CD4-positive, alpha-beta memory T cell (primary cell): ENCODE data around the gene CD3G. TPM values are rescaled to one million over a fixed set of nuclear protein-coding genes. Genes with fewer than 3 reads are reported as not detected.

Experiments used
- CTCF ChIA-PET: fragments of 350-600 bp; sonication (Branson Sonifier 250); formaldehyde crosslinking; loops from one replicate; lab custom pipeline; 2021; ENCODE audit warnings: inconsistent platforms; ENCODE audit not compliant: partially characterized antibody; lab: Charles Lee
- POLR2A ChIA-PET: fragments of 350-600 bp; sonication (Branson Sonifier 250); formaldehyde crosslinking; loops from one replicate; lab custom pipeline; 2021; ENCODE audit not compliant: partially characterized antibody; lab: Charles Lee
- DNase-seq, 5 donors: peaks; one replicate each; pipeline versions ENCODE4 v3.0.0 to v3.0.0-alpha.2; 2020 to 2022; ENCODE audit warnings: mixed read lengths in 1 of 5
- H3K27ac ChIP-seq: one replicate; pipeline ENCODE4 v1.7.0; 2013; ENCODE audit warnings: low read depth, low read length
- H3K27me3 ChIP-seq: 2 replicates; pipeline ENCODE4 v1.7.0; 2013; ENCODE audit warnings: mild to moderate bottlenecking, low read length, moderate library complexity; ENCODE audit not compliant: insufficient read depth
- H3K36me3 ChIP-seq: 2 replicates; pipeline ENCODE4 v1.7.0; 2013; ENCODE audit warnings: mild to moderate bottlenecking, low read length, moderate library complexity; ENCODE audit not compliant: insufficient read depth
- H3K4me1 ChIP-seq: 2 replicates; pipeline ENCODE4 v1.7.0; 2013; ENCODE audit warnings: mild to moderate bottlenecking, low read length, moderate library complexity; ENCODE audit not compliant: insufficient read depth
- H3K4me3 ChIP-seq, 2 donors: one replicate each; pipeline ENCODE4 v1.7.0; 2013; ENCODE audit warnings: low read length in 2 of 2, mild to moderate bottlenecking in 1 of 2
- H3K9me3 ChIP-seq, 2 donors: one replicate each; pipeline ENCODE4 v1.7.0; 2013; ENCODE audit warnings: low read length in 2 of 2, control low read depth in 1 of 2; ENCODE audit not compliant: control insufficient read depth in 1 of 2
- H3K27ac Mint-ChIP-seq, 7 donors: one replicate each; pipeline ENCODE4 v1.8.0; 2020 to 2021; ENCODE audit warnings: mixed read lengths in 7 of 7, mild to moderate bottlenecking in 6 of 7, inconsistent platforms in 3 of 7, moderate library complexity in 3 of 7
- H3K27me3 Mint-ChIP-seq, 2 donors: one replicate each; pipeline ENCODE4 v1.8.0; 2020 to 2021; ENCODE audit warnings: mixed read lengths in 2 of 2
- H3K36me3 Mint-ChIP-seq, 2 donors: one replicate each; pipeline ENCODE4 v1.8.0; 2020 to 2021; ENCODE audit warnings: mixed read lengths in 2 of 2, inconsistent platforms in 1 of 2, mild to moderate bottlenecking in 1 of 2
- H3K4me1 Mint-ChIP-seq, 4 donors: one replicate each; pipeline ENCODE4 v1.8.0; 2020 to 2021; ENCODE audit warnings: mixed read lengths in 4 of 4, mild to moderate bottlenecking in 1 of 4
- H3K4me3 Mint-ChIP-seq, 8 donors: one replicate each; pipeline ENCODE4 v1.8.0; 2020 to 2021; ENCODE audit warnings: mixed read lengths in 8 of 8, mild to moderate bottlenecking in 7 of 8, moderate library complexity in 6 of 8, inconsistent platforms in 3 of 8
- H3K9me3 Mint-ChIP-seq, 8 donors: one replicate each; pipeline ENCODE4 v1.8.0; 2020 to 2021; ENCODE audit warnings: mixed read lengths in 8 of 8, mild to moderate bottlenecking in 5 of 8, inconsistent platforms in 3 of 8, moderate library complexity in 1 of 8
- intact Hi-C: fragments of 100-400 bp; cut with micrococcal nuclease; formaldehyde crosslinking; loops from one replicate; pipeline ENCODE4 v1.15.1; 2023
- polyA plus RNA-seq, 2 donors: library from polyadenylated mRNA; unstranded; fragments of 300-500 nt; fragmentation: Illumina TruSeq; gene quantifications; one replicate each; pipeline ENCODE4 v1.2.3, GENCODE V29; 2021
- total RNA-seq, 2 experiments: library from RNA; stranded (reverse); gene quantifications; one replicate each; pipeline ENCODE4 v1.2.3, GENCODE V29; 2021

CD3G gene
- total and polyA plus RNA-seq, 4 experiments from 2014 or later: 131 to 417 (median 198) TPM

DNA sequence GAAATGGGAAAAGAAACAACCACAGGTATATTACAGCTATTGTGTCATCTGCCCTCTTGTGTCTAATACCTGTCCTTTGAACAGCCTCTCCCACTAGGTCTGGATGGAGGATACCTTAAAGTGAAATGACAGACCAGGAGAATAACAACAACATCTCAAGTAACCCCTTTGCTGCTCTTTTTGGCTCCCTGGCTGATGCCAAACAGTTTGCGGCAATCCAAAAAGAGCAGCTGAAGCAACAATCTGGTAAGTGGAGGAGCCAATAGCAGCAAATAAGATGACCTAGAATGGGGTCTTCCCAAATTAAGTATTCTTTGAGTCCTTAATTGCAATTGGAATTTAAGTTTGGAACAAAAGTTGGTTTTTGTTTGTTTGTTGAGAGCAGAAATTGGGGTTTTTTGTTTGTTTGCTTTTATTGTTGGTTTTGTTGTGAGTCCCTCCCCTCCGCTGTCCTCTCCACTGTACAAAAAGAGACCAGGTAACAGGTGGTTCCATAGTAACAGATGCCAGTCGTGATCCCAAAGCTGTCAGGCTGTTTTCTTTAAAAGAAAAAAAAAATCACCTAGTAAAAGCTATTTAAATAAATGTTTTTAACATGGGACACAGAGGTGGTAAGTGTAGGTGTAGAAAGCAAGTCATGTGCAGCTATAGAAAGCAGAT is 20.9 kb downstream of the CD3G start:
- intact Hi-C loops: no loop called here
- Histone ChIP-seq H3K4me1 (peaks cover 34% of the 10 kb centered on the region), H3K9me3 (no peaks in the 10 kb centered on the region), H3K27ac (no peak overlapping the region), H3K36me3 (peaks cover 50% of the 10 kb centered on the region), H3K4me3 (no peak overlapping the region), H3K27me3 (no peaks in the 10 kb centered on the region)
- DNase-seq: no peak
- no peaks in the 10 kb centered on the region for H3K27me3 Mint-ChIP-seq
- CTCF ChIA-PET: interaction anchor here (0.7 to 2.5 kb wide), 6 partner anchors 60 to 1420 kb away, joined by 3 to 14 read pairs (median 4); no protein-coding TSS in a partner anchor
- H3K4me1 Mint-ChIP-seq: peaks cover 22 to 43% (median 31%) of the 10 kb centered on the region in 4 donors
- POLR2A ChIA-PET: interaction anchor here (1.6 kb wide), 1 partner anchor 549 kb away, joined by 3 read pairs; no protein-coding TSS in a partner anchor
- H3K27ac Mint-ChIP-seq: peak overlapping the region in 3 of 7 donors; percentile 17 to 52 (median 47)
- no peak overlapping the region for H3K4me3 Mint-ChIP-seq
- peaks cover 46 to 72% of the 10 kb centered on the region in 2 donors for H3K36me3 Mint-ChIP-seq
- no peaks in the 10 kb centered on the region for H3K9me3 Mint-ChIP-seq

DNA sequence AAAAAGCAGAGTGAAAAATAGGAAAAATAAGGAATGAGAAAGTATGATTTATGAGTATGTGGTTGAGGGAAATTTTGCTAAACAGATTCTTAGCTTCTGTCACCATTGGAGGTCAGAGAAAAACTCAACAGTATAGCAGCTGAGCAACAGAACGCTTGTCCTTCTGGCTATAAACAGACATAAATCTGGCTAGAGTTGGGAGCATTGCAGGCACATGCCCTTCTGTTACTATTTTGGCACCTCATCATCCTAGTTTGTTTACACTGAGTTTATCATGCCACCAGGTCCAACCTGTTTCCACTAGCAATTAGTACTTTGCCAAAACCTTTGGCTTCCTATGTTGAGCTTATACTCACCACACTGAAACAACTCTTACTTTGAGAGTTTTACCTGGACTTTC is 22.1 kb downstream of the CD3G start:
- Histone ChIP-seq H3K4me1 (peaks cover 22% of the 10 kb centered on the region), H3K4me3 (no peak overlapping the region), H3K36me3 (peaks cover 60% of the 10 kb centered on the region), H3K9me3 (no peaks in the 10 kb centered on the region), H3K27me3 (no peaks in the 10 kb centered on the region), H3K27ac (no peak overlapping the region)
- CTCF ChIA-PET: interaction anchor here (0.6 to 2.5 kb wide), 4 partner anchors 61 to 253 kb away, joined by 3 to 14 read pairs (median 6); no protein-coding TSS in a partner anchor
- Mint-ChIP-seq H3K36me3 (peaks cover 55 to 79% of the 10 kb centered on the region in 2 donors), H3K27ac (peak overlapping the region in 4 of 7 donors; percentile 7 to 53 (median 44)), H3K4me1 (peaks cover 17 to 31% (median 23%) of the 10 kb centered on the region in 4 donors), H3K9me3 (no peaks in the 10 kb centered on the region), H3K4me3 (no peak overlapping the region), H3K27me3 (no peaks in the 10 kb centered on the region)
- no peak for DNase-seq
- intact Hi-C loops: no loop called here
- POLR2A ChIA-PET: no interaction called here

DNA sequence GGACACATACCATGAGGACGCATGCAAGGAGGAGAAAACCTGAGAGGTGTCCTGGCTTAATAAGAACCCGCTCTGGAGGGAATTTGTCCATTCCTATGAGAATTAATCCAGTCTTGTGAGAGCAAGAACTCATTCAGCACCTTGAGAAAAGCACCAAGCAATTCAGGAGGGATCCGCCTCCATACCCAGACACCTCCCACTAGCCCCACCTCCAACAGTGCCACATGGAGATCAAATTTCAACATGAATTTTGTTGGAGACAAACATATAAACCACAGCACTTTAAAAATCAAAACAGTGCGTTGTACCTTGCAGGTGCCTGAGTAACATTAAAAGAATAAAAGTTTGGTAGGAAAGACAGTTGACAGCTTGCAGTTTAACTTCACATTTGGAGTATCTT is 26.6 kb downstream of the CD3G start:
- ChIA-PET CTCF (no interaction called here), POLR2A (interaction anchor here (0.5 kb wide), 1 partner anchor 9 kb away, joined by 3 read pairs; no protein-coding TSS in a partner anchor)
- peaks cover 79 to 87% of the 10 kb centered on the region in 2 donors for H3K36me3 Mint-ChIP-seq
- Histone ChIP-seq H3K27ac (no peak overlapping the region), H3K4me3 (no peak overlapping the region), H3K36me3 (peaks cover 83% of the 10 kb centered on the region), H3K27me3 (no peaks in the 10 kb centered on the region), H3K9me3 (no peaks in the 10 kb centered on the region), H3K4me1 (no peaks in the 10 kb centered on the region)
- peaks cover 0 to 3% (median 0%) of the 10 kb centered on the region in 4 donors for H3K4me1 Mint-ChIP-seq
- H3K9me3 Mint-ChIP-seq: no peaks in the 10 kb centered on the region
- H3K27me3 Mint-ChIP-seq: no peaks in the 10 kb centered on the region
- H3K27ac Mint-ChIP-seq: peak overlapping the region in 1 of 7 donors; percentile 12
- intact Hi-C loops: no loop called here
- no peak overlapping the region for H3K4me3 Mint-ChIP-seq
- DNase-seq: no peak

DNA sequence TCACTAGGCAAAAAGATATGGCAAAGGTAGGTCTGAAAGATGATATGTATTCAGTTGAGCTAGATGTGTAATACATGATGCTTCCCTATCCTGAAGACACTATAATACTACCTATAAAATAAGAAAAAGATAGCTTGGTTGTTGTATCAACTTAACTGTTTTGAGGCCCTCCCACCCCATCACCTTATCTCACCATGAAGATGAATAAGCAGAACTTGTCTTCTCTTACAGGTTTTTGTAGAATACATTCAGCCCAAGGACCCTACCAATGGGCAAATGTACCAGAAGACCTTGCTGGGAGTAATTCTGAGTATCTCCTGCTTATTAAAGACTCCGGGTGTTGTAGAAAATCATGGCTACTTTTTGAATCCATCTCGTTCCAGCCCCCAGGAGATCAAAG is 29.1 kb downstream of the CD3G start:
- H3K9me3 Mint-ChIP-seq: no peaks in the 10 kb centered on the region
- H3K4me3 Mint-ChIP-seq: no peak overlapping the region
- DNase-seq: no peak
- H3K27me3 ChIP-seq: no peaks in the 10 kb centered on the region
- H3K4me1 Mint-ChIP-seq: peaks cover 0 to 2% (median 0%) of the 10 kb centered on the region in 4 donors
- H3K4me1 ChIP-seq: no peaks in the 10 kb centered on the region
- peaks cover 86% of the 10 kb centered on the region for H3K36me3 ChIP-seq
- H3K36me3 Mint-ChIP-seq: peaks cover 77 to 88% of the 10 kb centered on the region in 2 donors
- intact Hi-C loops: no loop called here
- H3K27ac ChIP-seq: no peak overlapping the region
- H3K9me3 ChIP-seq: no peaks in the 10 kb centered on the region
- ChIA-PET POLR2A (interaction anchor here (1.5 kb wide), 1 partner anchor 132 kb away, joined by 3 read pairs; no protein-coding TSS in a partner anchor), CTCF (interaction anchor here (1.0 to 3.0 kb wide), 7 partner anchors 10 to 201 kb away, joined by 3 to 10 read pairs (median 3); no protein-coding TSS in a partner anchor)
- H3K27ac Mint-ChIP-seq: peak overlapping the region in 1 of 7 donors; percentile 48
- no peaks in the 10 kb centered on the region for H3K27me3 Mint-ChIP-seq
- H3K4me3 ChIP-seq: no peak overlapping the region

DNA sequence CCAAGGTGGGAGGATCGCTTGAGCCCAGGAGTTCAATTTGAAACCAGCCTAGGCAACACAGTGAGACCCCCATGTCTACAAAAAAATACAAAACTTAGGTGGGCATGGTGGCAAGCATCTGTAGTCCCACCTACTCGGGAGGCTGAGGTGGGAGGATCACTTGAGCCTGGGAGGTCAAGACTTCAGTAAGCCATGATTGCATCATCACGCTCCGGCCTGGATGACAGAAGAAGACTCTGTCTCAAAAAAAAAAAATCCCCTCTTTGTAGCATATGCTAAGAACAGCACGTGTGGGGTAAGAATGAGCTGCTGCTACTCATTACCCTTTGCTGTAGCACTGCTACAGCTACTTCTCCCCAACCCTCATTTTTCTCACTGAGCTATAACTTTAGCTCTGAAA is 29.7 kb downstream of the CD3G start:
- peak overlapping the region in 1 of 7 donors; percentile 25 for H3K27ac Mint-ChIP-seq
- no peaks in the 10 kb centered on the region for H3K27me3 Mint-ChIP-seq
- POLR2A ChIA-PET: interaction anchor here (0.6 to 1.5 kb wide), 2 partner anchors 91 to 132 kb away, joined by 3 read pairs; no protein-coding TSS in a partner anchor

DNA sequence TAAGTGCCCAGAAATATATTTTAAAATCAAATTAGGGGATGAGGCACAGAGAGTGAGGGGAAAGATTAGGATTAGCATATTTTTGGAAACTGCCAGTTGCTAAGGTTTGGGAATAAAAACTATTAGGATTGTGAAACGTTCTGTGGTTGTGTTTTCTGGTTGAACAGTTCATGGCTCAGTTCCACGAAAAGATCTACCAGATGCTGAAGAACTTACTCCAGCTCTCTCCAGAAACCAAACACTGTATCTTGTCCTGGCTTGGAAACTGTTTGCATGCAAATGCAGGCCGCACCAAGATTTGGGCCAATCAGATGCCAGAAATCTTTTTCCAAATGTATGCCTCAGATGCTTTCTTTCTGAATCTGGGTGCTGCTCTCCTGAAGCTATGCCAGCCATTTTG is 30.6 kb downstream of the CD3G start:
- H3K27ac Mint-ChIP-seq: peak overlapping the region in 1 of 7 donors; percentile 61
- intact Hi-C loops: no loop called here

More for the DNA sequence above, 29.7 kb downstream of the CD3G start:
- Mint-ChIP-seq H3K9me3 (no peaks in the 10 kb centered on the region), H3K4me1 (peaks cover 0 to 2% (median 0%) of the 10 kb centered on the region in 4 donors), H3K4me3 (no peak overlapping the region), H3K36me3 (peaks cover 76 to 86% of the 10 kb centered on the region in 2 donors)
- Histone ChIP-seq H3K27ac (no peak overlapping the region), H3K27me3 (no peaks in the 10 kb centered on the region), H3K9me3 (no peaks in the 10 kb centered on the region), H3K4me3 (no peak overlapping the region), H3K4me1 (no peaks in the 10 kb centered on the region), H3K36me3 (peaks cover 86% of the 10 kb centered on the region)
- intact Hi-C loops: no loop called here
- CTCF ChIA-PET: interaction anchor here (0.7 to 3.0 kb wide), 6 partner anchors 10 to 150 kb away, joined by 3 to 10 read pairs (median 4); no protein-coding TSS in a partner anchor
- no peak for DNase-seq

DNA sequence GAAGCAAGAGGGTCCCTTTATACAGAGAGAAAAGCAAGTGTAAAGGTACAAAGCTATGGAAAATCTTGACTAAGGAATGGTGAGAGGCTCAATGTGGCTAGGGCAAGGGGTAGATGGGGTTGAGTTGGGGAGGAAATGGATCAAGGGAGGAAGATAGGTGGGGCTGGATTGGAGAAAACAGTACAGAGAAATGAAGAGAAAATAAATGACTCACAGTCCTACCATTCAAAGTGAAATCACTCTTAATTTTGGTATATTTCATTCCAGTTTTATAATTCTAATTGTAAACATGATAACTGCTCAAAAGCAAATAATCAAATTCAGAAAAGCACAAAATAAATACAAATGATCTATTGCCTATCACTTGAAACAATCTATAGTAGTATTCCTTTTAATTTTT is 31.8 kb downstream of the CD3G start:
- H3K36me3 ChIP-seq: peaks cover 89% of the 10 kb centered on the region
- CTCF ChIA-PET: interaction anchor here (1.5 kb wide), 1 partner anchor 80 kb away, joined by 6 read pairs; no protein-coding TSS in a partner anchor

More for the DNA sequence above, 30.6 kb downstream of the CD3G start:
- H3K36me3 ChIP-seq: peaks cover 88% of the 10 kb centered on the region
- no peaks in the 10 kb centered on the region for H3K9me3 Mint-ChIP-seq
- no peaks in the 10 kb centered on the region for H3K4me1 ChIP-seq
- H3K27me3 ChIP-seq: no peaks in the 10 kb centered on the region
- H3K4me3 Mint-ChIP-seq: no peak overlapping the region
- DNase-seq: no peak
- no peaks in the 10 kb centered on the region for H3K9me3 ChIP-seq
- H3K27me3 Mint-ChIP-seq: no peaks in the 10 kb centered on the region
- H3K36me3 Mint-ChIP-seq: peaks cover 76 to 86% of the 10 kb centered on the region in 2 donors
- H3K4me1 Mint-ChIP-seq: peaks cover 0 to 2% (median 0%) of the 10 kb centered on the region in 4 donors
- no peak overlapping the region for H3K4me3 ChIP-seq
- POLR2A ChIA-PET: no interaction called here
- H3K27ac ChIP-seq: no peak overlapping the region
- CTCF ChIA-PET: interaction anchor here (0.8 to 3.0 kb wide), 5 partner anchors 11 to 149 kb away, joined by 3 to 10 read pairs (median 4); no protein-coding TSS in a partner anchor

More for the DNA sequence above, 31.8 kb downstream of the CD3G start:
- no peak overlapping the region for H3K4me3 Mint-ChIP-seq
- H3K4me3 ChIP-seq: no peak overlapping the region
- no peaks in the 10 kb centered on the region for H3K9me3 Mint-ChIP-seq
- DNase-seq: no peak
- intact Hi-C loops: no loop called here
- POLR2A ChIA-PET: no interaction called here
- no peaks in the 10 kb centered on the region for H3K9me3 ChIP-seq
- peaks cover 68 to 83% of the 10 kb centered on the region in 2 donors for H3K36me3 Mint-ChIP-seq
- no peaks in the 10 kb centered on the region for H3K27me3 ChIP-seq
- H3K4me1 ChIP-seq: no peaks in the 10 kb centered on the region
- H3K27me3 Mint-ChIP-seq: no peaks in the 10 kb centered on the region
- no peaks in the 10 kb centered on the region for H3K4me1 Mint-ChIP-seq
- H3K27ac ChIP-seq: no peak overlapping the region
- H3K27ac Mint-ChIP-seq: peak overlapping the region in 4 of 7 donors; percentile 2 to 82 (median 34)
